NOMO-1 treated with DMSO at 0.1 percent for 48 hours (cell line): ENCODE data around the gene NCL.
"Not testable (repeated sequence)": the region's sequence is repeated elsewhere in the genome, so short reads cannot be mapped to it uniquely, and the experiment has no call there.

Experiments
- DNase-seq: peaks from one replicate; lab custom pipeline; 2025; ENCODE audit not compliant: unreplicated experiment; lab: John Stamatoyannopoulos, UW

Gene NCL

DNA sequence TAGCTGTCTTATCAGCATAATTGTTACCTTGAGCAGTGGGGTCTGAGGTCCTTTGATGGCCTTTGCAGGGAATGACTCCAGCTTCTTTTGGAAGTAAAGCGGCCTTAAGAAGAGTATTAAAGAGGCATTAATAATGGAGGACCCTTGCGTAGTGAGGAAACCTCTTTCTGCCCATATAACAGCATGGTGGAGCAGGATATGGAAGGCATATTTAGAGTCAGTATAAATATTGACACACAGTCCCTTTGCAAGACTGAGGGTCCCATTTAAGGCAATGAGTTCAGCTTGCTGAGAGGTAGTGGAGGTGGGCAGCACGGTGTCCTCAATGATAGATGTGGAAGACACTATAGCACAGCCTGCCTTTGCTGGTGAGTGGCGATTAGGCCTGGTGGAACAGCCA lies 32.7 kb downstream of the NCL start:
- DNase-seq: no peak

- not testable (repeated sequence) for DNase-seq
These were observed 33.8 kb downstream of the NCL start for GRCh38 chr2:231430437-231430836.

DNA sequence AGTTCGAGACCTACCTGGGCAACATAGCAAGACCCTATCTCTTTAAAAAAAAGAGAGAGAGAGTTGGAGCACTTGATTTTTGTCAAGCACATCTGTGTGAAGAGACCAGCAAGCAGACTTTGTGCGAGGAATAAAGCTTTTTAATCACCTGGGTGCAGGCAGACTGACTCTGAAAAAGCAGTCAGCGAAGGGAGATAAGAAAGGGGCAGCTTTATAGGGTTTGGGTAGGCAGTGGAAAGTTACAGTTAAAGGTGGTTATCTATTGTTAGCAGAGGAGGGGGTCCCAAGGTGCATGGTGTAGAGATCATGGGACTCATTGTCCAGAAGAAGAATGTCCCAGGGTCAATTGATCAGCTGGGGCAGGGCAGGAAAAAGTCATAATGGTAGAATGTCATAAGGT lies 34.4 kb downstream of the NCL start:
- no peak for DNase-seq

DNA sequence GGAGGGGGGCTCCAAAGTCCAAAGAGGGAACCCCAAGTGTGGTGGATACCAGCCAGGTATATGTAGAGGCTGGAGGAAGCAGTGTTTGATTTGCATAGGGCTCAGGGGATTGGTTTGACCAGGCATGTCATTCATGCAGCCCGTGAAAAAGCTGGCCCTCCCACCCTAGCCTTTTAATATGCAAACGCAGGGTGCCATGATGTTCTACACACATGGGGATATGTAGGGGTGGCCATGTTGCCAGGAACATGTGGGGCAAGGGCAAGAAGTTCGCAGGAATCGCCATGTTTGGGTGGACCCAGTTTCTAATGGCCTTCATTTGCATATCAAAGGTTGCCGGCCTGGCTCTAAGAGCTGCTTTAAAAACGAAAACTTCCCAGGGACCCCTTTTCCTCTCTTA lies 35.1 kb downstream of the NCL start:
- DNase-seq: no peak

GRCh38 chr2:231427116-231427515 lies 37.2 kb downstream of the NCL start:
- DNase-seq: no peak

GRCh38 chr2:231425811-231426703 lies 38.2 kb downstream of the NCL start:
- no peak for DNase-seq

- no peak for DNase-seq
These were observed 38.9 kb downstream of the NCL start for GRCh38 chr2:231425291-231425810.

- no peak for DNase-seq
These were observed 41.1 kb downstream of the NCL start for GRCh38 chr2:231423176-231423575.

DNA sequence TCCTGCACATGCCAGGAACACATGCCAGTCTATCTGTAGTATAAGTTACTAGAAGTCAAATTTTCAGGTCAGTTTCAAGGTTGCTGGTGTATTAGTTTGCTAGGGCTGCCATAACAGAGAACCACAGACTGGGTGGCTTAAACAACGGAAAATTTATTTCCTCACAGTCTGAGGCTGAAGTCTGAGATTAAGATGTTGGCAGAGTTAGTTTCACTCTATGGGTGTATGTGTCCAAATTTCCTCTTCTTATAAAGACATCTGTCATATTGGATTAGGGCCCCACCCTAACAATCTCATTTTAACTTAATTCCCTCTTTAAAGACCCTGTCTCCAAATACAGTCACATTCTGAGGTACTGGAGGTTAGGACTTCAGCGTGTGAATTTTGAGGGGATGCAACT lies 42.2 kb downstream of the NCL start:
- DNase-seq: no peak

DNA sequence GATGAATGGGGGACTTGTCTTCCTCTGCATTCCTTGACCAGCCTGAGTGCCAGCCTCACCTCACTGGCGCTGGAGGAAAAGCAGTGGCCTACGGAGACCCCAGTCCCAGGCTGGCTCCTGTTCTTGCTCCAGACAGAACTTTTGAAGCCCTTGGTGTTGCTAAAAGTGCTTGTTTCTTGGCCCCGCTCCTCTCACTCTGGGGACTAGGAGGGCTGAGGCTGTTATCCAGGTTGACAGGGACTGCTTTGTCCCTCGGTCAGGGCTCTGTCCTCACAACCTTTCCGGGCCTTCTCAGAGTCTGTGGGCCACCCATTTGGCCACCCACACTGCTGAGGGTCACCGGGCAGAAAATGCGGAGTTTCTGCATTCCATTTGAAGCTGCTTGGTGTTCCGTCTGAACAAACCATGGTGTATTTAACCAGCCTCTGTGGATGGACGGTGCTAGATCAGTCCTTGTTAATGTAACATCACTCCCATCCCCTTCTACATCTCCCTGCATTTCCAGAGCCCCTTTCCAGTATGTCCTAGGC lies 43.2 kb downstream of the NCL start:
- no peak for DNase-seq

GRCh38 chr2:231418820-231419640 lies 45.3 kb downstream of the NCL start:
- DNase-seq: no peak

DNA sequence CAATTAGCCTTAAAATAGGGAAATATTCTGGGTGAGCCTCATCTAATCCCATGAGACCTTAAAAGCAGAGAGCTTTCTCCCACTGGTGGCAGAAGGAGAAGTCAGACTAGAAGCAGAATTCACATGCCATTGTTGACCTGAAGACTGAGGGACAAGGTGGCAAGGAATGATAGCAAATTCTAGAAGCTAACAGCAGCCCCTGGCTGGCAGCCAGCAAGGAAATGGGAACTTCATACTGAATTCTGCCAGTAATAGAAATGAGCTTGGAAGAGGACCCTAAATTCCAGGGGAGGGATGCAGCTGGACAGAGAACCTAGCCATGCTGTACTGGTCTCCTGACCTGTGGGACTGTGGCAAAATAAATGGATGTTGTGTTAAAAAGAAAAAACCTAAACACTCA lies 49.3 kb downstream of the NCL start:
- DNase-seq: no peak

GRCh38 chr2:231413921-231414476 lies 50.3 kb downstream of the NCL start:
- no peak for DNase-seq

DNA sequence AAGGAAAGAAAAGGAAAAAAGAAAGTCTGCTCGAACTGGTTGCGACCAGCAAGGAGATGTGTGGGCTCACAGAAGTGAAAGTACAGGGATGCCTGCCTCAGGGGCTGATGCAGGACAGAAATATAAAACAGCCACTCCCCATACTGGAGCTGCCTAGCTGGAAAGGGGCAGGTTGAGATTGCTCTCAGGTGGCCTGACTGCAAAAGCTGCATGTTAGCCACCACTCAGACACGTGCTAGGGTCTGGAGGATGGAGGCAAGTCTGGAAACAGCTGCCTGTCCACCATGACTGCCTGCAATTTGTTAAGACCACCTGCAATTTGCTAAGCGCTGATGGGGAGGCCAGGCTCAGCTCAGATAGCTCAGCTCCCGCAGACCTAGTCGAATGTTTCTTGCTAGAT lies 50.8 kb downstream of the NCL start:
- no peak for DNase-seq

DNA sequence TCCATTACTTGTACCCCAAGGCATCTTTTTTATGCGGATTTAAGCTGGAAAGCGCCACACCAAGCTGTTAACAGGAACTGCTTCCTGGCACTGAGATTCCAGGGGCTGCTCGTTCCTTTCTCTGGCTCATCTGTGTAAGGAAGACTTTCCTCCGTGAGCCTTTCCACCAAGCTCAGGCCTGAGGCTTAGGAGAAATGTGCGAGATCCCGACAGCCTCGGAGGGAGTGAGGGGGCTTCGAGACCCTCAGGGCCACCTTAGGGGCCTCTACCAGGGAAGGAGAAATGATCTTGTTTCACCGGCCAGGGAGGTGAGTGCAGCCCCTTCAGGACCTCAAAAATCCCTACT lies 51.7 kb downstream of the NCL start:
- no peak for DNase-seq

GRCh38 chr2:231411831-231412617 lies 52.3 kb downstream of the NCL start:
- DNase-seq: peak; percentile 79

- no peak for DNase-seq
These were observed 53.0 kb downstream of the NCL start for GRCh38 chr2:231411237-231411636.

DNA sequence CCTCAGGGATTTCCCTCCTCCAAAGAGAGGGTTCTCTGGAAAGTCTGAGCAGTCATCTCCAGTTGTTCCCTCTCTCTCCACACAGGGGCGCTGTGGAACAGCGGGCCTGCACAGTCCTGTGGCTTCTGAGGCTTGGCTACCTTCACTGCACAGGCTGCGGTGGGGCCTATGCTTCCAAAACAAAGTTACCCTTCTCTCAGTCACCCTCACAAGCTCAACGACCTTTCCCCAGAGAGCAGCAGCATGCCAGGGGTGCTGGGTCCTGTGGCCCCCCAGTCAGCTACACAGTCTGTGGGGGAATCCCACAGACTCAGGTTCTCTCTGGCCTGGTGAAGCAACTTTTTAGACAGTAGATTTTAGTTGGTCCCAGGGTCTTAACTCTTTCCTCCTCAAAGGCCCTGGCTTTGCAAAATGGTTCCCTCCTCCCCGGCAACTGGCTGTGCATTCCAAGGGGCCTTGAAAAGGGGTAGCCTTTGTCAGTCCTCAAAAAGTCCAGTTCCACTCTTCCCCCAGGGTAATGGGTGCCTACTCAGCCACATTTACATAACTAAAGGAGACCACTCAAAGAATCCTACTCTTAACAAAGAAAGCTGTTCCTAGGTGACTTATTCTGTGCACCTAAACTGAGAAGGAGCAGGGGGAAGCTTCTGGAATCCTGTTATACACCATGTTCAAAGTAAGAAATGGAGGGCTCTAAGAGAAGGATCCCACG lies 53.8 kb downstream of the NCL start:
- DNase-seq: no peak

GRCh38 chr2:231409776-231410175 lies 54.5 kb downstream of the NCL start:
- no peak for DNase-seq

DNA sequence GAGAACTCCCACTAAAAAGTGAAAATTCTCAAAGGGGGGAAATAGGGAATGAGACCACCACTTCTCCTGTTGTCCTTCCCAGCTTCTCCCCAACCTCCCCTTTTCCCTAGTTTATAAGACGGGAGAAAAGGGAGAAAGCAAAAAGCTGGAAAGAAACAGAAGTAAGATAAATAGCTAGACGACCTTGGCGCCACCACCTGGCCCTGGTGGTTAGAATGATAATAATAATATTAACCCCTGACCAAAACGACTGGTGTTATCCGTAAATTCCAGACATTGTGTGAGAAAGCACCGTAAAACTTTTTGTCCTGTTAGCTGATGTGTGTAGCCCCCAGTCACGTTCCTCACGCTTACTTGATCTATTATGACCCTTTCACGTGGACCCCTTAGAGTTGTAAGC lies 56.0 kb downstream of the NCL start:
- not testable (repeated sequence) for DNase-seq
